Measurements from ENCODE around the gene IL10RA.
"Not testable (repeated sequence)": the region's sequence is repeated elsewhere in the genome, so short reads cannot be mapped to it uniquely, and the experiment has no call there.

The IL10RA gene

DNA sequence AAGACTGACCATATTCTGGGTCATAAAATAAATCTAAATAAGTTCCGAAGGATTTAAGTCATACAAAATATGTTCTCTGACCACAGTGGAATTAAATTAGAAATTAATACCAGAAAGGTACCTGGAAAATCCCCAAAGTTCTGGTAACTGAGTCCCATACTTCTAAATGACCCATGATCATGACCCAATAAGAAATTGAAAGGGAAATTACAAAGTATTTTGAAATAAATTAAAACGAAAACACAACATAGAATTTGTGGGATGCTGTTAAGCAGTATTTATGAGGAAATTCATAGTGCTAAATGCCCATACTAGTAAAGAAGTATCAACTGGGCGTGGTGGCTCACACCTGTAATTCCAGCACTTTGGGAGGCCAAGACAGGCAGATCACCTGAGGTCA is 23.4 kb upstream of the IL10RA start:
- DNase-seq: no peak

- no peak for DNase-seq
Observed at GRCh38 chr11:117966908-117967307, 19.3 kb upstream of the IL10RA start.

GRCh38 chr11:117969160-117969991 is 16.8 kb upstream of the IL10RA start:
- DNase-seq: no peak

- no peak for DNase-seq
Observed at GRCh38 chr11:117970400-117971024, 15.7 kb upstream of the IL10RA start.

GRCh38 chr11:117972044-117972443 is 14.2 kb upstream of the IL10RA start:
- no peak for DNase-seq

DNA sequence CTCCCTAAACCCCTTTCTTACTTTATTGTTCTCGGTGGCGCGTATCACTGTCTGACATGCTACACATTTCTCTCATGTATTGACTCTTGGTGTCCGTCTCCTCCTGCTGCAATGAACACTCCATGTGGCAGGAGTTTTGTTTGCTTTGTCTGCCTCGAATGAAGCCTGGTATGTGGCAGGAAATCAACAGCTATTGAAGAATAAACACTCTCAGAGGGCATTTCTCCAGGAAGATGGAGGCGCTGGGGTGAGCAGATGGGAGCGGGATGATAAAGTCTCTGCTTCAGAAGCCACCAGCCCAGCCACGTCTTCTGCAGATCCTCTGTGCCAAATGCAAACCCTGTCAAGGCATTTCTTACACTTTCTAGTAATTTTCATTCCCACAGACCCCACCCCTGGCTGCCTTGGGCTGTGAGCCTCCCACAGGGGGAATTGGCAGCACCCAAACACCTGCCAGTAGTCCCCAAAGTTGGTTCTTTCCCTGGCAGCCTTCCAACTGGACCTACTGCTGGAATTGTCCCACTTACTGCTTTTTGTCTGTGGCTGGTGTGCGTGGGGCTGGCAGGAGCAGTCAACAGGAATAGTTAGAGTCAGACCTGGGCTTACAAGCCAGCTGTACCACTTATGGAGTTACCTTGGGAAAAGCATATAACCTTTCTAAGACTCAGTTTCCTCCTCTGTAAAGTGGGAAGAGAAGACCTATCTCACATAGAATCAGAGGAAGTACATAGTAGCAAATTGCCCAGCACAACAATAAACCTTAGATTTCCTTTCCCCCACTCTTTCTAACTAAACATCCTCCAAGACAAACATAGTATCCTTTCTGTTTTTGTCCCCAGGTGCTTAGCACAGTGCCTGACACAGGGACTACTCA is 13.3 kb upstream of the IL10RA start:
- peak; percentile 8 for DNase-seq

DNA sequence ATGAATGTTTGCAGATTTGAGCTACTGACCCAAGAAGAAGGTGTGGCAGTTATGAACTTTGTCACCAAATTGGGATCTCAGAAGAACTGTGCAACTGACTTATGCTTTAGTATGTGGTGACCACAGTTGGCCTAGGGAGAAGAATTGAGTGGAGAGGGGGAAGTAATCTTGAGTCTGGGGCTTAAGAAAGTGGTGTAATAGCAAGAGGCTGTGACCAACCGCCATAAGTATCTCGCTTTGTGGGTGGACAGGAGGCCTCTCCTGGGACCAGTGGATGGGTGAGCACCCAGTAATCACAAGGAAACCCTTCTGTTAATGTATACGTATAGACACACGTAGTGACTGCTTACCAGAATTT is 12.7 kb upstream of the IL10RA start:
- DNase-seq: no peak

GRCh38 chr11:117976445-117976844 is 9.7 kb upstream of the IL10RA start:
- no peak for DNase-seq

GRCh38 chr11:117977029-117977428 is 9.2 kb upstream of the IL10RA start:
- DNase-seq: no peak

- not testable (repeated sequence) for DNase-seq
Observed at GRCh38 chr11:117977612-117978264, 8.5 kb upstream of the IL10RA start.

GRCh38 chr11:117978291-117978910 is 7.8 kb upstream of the IL10RA start:
- not testable (repeated sequence) for DNase-seq

- no peak for DNase-seq
Observed at GRCh38 chr11:117978991-117979390, 7.2 kb upstream of the IL10RA start.

DNA sequence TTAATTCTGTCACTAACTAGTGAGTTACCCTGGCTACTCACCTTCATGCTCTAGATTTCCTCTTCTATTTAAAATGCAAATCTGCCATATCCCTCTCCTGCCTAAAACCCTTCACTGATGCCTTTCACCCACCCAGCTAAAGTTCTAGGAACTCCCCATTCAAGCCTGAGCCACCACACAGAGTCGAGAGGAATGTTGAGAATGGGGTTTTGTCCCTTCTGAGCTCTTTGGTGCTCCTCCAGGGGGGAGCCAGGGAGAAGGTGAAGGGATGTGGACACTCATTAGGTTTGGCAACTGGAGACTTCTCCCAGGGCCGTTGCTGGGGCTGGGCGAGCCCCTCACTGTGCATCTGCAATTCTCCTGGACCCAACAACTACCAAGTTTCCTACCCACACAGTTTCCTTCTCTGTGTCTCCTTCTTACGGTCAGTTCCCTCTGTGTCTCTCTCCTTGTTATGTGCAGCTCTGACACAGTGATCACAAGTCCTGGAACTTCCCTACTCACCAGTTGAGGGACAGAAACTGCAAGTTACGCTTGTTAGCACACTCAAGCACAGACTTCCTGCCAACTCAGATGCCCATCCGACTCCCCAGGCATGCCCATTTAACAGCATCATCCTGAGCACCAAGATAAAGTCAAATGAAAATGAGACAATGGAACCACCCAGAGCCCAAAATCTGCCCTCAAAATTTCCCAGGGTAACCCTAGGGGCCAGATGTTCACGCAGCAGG is 6.5 kb upstream of the IL10RA start:
- no peak for DNase-seq

GRCh38 chr11:117980280-117980679 is 5.9 kb upstream of the IL10RA start:
- no peak for DNase-seq

GRCh38 chr11:117980720-117981119 is 5.5 kb upstream of the IL10RA start:
- no peak for DNase-seq

DNA sequence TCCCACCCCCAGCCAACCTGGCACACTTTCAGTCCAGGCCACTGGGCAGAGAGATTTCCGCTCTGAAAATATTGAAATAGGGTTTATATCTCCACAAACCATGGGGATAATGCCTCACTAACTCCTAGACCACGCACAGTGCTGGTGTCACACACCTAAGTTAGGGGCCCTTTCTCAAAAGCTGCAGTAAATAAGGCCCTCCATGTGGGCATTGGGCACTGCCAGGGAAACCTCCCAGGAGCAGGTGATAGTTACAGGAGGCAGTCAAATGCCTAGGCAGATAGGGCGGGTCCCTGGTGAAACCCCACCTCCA is 3.1 kb upstream of the IL10RA start:
- no peak for DNase-seq

DNA sequence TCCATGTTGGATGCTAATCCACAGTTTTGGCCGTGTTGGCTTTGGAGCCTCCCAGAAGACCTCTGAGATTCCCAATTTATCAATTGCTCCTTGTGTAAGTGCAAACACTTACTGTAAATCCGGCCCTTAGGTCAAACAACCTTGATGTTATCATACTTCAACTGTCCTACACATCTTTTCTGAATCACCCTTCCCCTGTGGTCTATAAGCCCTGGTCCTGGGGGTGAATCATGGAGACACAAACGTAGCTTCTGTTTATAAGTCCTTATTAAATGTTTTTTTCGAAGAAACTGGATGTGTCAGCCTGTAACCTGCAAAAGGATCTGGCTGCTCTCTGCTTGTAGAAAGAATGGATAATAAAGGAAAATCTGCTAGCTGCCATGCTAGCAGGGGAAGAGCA is 1.7 kb upstream of the IL10RA start:
- no peak for DNase-seq

GRCh38 chr11:117986981-117987574 is 884 bp downstream of the IL10RA start:
- no peak for DNase-seq

DNA sequence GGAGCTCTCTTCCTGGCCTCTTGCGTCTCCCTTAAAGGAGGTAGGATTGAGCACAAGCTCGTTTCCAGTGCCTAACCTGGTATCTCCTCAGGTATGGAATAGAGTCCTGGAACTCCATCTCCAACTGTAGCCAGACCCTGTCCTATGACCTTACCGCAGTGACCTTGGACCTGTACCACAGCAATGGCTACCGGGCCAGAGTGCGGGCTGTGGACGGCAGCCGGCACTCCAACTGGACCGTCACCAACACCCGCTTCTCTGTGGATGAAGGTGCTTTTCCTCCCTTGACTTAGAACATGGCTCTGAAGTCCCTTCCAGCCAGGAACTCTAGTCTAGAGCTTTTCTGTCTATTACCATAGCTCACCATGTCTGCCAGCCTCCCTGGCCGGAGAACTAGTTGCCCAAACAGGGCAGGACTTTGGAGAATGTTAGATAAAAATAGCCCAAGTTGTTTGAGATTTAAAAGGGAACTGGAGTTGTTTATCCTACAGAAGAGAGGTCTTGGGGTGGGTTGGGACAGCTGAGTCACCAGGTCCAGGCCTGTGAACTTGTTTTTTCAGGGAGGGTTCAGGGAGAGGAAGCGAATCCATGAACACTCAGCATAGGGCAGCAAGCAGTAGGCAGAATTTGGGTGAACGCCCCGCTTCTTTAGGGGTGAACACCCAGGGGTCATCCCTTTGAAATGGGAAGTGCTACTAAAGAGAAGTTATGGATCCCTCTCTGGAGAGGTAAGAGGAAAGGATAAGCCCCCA is 3.3 kb downstream of the IL10RA start:
- DNase-seq: no peak

GRCh38 chr11:117992136-117992535 is 5.9 kb downstream of the IL10RA start:
- DNase-seq: no peak

GRCh38 chr11:117992620-117993019 is 6.4 kb downstream of the IL10RA start:
- no peak for DNase-seq
